Activated CD4-positive, alpha-beta T cell treated with anti-CD3 and anti-CD28 coated beads, Interleukin-10, Interleukin-2, amounts not matched to agents 100 ng/mL and 50 ng/mL, durations not matched to agents 16 hours and 8 hours (primary cell): ENCODE data around the gene TFF2.
A peak's percentile ranks its signal among the peaks of the same experiment; 100 is the strongest.

ENCODE experiments used
- DNase-seq: peaks from one replicate; pipeline ENCODE4 v3.0.0-alpha.2; 2020

Gene TFF2, protein sequence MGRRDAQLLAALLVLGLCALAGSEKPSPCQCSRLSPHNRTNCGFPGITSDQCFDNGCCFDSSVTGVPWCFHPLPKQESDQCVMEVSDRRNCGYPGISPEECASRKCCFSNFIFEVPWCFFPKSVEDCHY

DNA sequence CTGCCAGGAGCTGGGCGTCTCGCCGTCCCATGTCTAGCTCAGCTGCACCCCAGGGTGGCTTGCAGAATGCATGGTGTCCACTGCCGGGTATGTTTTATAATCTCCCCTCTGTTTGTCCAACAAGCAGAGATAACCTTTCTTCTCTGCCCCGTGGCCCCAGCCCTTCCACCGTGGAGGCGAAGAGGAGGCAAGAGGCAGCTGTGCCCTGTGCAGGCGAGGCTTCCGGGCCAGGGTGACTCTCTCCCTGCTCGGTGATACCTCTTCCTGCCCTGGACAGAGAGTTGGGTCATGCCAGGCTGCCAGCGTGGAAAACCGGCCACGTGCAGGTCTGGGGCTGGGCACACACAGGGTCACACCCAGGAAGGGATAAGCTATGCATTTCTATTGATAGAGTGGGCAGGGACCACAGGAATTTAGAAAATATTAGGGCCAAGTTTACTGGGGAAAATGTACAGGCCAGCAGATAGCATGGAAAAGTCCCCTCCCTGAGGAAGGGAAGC lies at the start of gene TFF2:
TFF2 (minus strand) TSS at position 68 of the 500 bp plus-strand sequence; CDS start at position 31, 37 bp downstream.
- DNase-seq = no peak

DNA sequence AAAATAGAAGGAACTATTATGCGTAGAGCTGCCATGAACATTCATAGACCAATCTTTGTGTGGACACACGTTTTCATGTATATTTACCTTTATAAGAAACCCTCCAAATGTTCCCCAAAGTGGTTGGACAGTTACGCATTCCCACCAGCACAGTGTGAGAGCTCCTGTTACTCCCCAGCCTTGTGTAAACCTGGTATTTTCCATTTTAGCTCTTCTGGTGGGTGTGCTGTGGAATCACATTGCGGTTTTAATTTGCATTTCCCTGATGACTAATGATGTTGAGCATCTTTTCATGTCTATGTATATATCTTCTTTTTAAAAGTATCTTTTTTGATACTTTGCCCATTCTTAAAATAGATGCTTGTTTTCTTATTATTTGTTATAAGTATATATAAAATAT lies 49.7 kb upstream of the TFF2 start:
- DNase-seq = peak; percentile 56

DNA sequence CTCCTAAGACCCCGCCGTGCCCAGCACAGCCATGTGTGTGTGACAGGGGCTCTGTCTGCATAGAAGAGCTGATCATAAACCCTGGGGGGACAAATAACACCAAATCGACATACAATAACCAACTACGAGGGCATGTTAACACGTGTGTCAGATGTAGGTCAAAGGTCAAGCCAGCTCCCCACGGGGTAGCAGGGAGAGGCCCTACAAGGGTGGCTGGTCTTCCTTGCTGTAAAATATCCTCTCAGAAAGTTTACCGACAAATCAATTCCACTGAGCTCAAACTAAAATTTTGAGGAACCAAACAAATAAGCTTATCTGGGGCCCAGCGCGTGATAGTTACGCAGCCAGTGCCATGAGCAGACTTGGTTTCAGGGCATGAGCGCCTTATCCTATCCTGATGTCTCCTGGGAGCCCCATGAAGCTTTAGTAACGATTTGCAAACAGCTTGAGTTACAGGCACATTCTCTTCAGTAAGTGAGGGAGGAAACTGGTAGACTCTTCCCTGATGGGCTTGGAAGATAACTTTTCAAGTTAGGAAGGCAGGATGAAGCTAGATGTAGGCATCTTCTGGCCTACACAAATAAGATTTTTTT lies 47.7 kb upstream of the TFF2 start:
- DNase-seq = no peak

DNA sequence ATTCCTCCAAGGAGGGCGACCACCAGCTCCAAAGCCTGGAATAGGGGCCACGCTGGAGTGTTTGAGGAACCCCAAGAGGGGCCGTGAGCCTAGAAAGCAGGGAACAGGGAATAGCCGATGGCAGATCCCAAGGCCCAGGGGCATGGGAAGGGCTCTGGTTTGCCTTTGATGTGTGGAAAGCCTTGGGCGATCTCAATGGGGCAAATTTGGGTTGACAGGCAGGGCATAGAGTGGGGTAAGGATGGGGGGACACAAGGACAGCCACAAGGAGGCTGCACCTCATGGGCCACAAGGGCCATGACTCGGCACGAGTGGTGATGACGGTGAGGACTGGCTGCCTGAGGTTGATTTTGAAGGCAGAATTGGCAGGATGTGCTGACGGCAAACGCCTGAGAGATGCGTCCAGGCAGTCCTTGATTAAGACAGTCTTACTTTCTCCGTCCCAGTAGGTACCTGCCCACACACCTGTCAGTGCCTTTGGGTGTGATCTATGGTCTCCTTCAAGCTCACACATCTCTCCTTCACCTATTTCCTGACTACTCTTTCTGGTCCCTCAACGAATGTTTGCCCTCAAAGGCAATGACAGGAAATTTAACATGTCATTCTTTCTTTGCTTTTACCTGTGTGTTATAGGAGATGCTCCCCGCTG lies 47.1 kb upstream of the TFF2 start:
- DNase-seq = no peak

DNA sequence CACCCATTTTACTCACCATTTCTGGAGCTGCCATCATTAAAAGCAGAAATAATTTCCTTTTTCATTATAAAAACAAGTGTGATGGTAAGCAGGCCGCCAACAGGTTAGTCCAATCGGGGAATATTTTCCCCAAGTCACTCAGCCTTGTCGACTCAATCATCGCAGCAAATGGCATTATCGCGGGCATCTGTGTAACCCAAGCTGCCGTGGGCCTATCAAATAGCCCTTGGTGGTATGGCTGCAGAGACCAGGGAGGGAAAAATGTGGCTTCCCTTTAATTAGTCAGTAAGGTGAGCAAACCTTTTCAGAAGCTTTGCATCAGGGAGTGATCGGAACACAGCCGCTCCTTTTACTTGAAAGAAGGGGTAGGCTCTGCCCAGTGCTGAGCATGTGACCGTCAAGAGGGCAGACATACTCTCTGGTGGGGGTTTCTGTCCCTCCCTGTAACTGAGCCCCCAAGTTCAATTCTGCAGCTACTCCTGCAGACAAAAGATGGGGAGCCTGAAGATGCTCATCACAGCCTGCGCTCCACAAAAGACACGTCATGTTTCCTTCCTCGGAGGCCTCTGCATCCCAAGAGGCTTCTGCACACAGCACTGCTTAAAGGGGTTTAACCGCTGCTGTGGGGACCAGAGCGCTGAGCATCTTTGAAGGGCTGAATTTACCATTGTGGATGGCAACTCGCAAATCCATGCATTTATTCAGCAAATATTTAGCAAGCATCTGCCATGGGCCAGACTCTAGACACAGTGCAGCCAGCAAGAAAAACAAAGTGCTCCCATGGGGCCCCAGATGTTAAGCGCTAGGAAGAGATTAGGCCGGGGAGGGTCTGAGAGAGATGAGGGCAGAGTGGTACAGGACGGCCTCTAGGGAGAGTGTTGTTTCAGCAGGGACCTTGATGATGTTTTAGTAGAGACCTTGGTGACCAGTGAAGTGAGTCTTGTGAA lies 46.3 kb upstream of the TFF2 start:
- DNase-seq = no peak

DNA sequence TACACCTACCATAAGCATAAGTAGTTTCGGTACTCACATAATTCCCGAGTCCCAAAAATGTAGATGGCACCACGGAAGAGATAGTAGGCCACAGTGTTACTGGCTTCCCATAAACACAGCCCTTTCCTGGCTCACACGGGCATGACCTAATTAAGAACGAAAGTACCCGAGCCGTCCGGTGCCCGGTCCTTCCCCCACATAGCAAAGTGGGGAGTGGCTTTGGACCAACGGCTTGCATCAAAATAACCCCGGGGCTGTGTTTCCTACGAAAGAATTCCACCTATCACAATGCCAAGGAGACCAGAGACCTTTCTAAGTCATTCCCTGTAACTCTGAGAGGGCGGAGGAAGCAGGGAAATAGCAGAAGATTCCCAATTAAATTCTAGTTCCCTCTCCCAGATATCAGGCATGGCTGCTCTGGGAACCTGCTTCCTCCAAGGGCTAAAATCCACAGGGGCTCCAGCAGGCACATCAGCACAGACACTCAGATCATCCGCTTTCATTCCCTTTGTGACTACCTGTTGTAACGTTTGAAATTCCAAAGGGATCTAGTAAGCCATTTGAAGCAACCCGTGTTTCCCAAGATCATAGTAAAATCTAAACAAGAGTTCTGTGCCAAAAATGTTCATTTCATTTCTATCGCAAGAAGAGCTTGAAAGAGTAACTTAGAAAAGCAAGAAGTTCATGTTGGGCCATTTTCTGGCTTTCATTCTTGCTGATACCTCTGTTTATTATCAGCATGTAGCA lies 45.3 kb upstream of the TFF2 start, which contains the start of gene TMPRSS3:
TMPRSS3 (minus strand) TSS at position 148 of the 747 bp plus-strand sequence. CDS start 635 bp downstream, outside the sequence.
- no peak for DNase-seq

DNA sequence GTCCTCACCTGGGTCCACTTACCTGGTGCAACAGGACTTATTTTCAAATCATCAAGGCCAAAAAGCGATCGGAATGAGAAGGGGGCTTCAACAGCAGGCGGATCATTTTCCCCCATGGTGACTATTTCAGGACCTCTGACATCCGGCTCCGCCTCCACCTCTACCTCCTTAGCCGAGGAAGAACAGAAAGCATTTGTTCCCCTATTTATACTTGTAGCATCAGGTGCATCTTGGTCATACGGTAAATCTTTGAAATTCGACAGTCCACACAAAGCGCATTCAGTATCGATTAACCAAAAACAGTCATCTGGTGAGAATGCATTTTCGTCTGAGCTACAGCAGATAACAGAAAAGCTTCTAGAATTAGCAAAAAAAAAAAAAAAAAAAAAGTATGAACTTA lies 44.5 kb upstream of the TFF2 start:
- no peak for DNase-seq

DNA sequence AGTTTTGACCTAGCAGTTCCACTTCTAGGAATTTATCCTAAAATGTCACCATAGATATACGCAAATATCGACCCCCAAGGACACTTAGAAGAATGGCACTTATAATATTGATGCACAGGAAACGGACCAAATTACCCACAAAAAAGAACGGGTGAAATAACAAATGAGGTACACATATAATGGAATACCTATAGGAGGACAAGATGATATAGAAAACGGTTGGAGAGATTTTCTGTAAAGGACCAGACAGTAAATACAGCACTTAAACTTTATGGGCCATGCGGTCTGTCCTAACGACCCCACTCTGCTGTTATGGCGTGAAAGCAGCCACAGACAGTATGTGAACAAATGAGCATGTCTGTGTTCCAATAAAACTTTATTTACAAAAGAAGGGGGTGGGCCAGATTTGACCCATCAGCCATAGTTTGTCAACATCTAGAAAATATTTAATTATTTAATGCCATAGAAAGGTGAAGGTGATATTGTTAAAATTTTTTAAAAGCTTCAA lies 42.7 kb upstream of the TFF2 start:
- no peak for DNase-seq

DNA sequence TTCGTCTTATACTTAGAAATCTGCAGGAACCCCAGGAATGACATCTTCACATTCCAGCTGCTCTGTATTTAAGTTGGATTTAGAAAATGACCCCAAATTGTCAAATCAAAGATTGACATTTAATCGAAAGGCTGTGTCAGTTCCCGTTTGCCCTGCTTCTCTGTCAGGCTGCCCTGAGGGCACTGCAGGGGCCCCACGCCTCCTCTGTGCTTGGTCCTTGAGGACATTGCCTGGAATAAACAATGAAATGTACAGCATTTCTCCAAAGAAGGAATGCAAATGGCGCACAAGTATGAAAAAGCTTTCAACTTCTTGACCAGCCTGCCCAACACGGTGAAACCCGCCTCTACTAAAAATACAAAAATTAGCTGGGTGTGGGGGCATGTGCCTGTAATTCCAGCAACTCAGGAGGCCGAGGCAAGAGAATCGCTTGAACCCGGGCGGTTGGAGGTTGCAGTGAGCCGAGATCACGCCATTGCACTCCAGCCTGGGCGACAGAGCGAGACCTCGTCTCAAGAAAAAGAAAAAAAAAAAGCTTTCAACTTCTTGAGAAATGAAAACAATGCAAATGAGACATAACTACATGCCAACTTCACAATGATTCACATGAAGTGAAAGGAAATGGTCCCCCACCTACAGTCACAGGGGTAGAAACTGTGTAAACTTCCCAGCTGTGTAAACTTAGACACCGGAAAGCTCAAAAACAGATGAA lies 42.1 kb upstream of the TFF2 start:
- peak; percentile 55 for DNase-seq

DNA sequence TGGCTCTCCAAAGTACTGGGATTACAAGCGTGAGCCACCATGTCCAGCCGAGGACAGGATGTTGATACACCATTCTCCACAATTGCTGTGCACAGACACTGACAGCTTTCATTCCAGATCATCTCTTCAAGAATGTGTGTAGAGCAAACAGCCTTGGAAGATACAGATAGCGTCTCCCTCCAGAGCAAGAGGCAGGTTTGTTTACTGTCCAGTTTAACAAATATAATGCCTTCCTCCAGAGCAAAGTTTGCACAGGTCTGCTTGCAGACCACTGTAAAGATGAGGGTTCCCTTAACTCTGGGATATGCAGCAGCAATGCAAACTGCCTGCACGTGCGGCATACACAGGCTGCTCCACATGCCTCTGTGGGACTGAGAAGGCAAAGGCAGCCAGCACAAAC lies 40.5 kb upstream of the TFF2 start:
- no peak for DNase-seq

DNA sequence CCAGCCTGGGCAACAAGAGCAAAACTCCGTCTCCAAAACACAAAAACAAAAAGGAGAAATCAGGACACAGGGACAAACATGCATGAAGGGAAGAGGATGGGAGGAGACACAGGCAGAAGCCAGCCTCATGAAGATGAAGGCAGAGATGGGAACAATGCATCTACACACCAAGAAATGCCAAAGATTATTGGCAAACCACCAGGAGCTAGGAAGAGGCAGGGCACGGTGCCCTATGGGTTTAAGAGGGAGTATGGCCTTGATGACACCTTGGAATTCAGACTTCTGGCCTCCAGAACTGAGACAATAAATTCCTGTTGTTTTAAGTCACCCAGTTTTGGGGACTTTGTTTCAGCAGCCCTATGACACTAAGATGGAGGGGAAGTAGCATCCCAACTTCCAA lies 39.9 kb upstream of the TFF2 start:
- DNase-seq = no peak

DNA sequence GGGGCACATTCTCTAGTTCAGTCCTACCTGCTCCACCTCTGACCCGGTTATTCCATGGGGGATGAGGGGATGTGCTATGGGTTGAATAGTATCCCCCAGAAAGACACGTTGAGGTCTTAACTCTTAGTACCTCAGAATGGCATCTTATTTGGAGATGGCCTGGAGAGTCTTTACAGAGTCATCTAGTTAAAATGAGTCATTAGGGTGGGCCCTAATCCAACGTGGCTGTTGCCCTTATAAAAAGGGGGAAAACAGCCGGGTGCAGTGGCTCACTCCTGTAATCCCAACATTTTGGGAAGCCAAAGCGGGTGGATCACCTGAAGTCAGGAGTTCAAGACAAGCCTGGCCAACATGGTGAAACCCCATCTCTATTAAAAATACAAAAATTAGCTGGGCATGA lies 39.4 kb upstream of the TFF2 start:
- DNase-seq = no peak

DNA sequence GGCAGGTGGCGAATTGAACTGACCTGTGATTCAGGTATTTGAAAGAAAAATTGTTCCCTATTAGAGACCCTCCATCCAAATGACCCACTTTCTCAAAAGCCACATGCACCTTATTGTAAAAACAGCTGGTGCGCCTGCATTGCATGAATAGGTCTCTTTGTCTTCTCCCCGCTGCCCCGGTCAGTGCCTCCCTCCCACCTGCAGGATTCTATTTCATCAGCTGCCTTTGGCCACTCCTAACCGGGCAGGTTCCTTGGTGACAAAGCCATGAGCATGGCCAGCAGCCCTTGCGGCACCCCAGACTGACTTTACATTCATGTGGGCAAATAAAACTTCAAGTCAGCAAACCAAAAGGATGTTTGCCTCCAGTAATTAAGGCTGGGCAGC lies 38.6 kb upstream of the TFF2 start:
- no peak for DNase-seq

DNA sequence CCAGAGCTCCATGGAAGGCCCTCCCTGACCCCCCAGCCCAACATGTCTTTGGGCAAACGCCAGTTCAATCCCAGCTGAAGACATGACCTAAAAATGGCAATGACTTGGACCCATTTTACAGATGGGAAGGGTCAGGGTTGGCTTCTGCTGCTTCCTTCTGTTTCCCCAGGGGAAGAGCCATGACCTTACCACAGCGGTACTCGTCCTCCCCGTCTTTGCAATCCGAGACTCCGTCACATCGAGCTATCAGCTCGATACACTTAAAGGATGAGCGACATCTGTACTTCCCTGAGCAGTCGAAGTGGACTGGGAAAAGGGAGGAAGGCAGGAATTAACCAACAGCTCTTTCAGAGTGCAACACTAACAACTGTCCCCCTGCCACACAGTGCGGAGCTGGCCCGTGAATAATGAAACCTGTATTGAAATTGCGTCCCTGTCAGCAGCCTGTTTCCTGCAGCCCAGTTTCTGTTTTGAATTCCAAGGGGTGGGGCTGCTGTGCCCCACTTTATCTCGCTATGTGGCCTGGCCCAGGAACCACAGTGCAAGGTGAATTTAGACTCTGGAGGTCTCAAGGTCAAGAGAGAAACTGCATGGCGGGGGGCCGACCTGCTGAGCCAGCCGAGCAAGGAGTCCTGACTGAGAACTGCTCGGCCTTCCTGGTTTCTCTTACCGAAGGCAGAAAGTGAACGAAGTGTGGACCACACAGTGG lies 38.1 kb upstream of the TFF2 start:
- DNase-seq = peak; percentile 34

DNA sequence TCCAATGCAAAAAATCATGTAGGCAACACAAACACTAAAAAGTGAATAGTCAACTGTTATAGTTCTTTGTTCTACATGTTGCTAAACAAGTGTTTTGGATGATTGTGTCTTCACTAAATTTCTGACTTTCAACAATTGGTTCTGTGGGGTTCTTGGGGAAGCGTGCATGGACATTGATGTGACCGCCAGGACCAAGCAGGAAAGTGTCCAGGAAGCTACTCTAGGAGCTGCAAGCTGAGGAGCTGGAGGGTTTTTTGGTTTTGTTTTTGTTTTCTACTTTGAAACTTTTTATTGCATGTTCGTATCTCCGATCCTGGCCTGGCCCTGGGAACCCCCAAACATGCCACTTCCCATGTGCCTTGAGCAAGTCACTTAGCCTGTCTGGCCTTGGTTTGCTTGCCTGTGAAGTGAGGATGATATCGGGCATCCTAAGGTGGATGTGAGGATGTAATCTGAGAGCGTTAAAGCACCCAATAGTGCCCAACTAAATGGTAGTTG lies 37.1 kb upstream of the TFF2 start:
- no peak for DNase-seq

DNA sequence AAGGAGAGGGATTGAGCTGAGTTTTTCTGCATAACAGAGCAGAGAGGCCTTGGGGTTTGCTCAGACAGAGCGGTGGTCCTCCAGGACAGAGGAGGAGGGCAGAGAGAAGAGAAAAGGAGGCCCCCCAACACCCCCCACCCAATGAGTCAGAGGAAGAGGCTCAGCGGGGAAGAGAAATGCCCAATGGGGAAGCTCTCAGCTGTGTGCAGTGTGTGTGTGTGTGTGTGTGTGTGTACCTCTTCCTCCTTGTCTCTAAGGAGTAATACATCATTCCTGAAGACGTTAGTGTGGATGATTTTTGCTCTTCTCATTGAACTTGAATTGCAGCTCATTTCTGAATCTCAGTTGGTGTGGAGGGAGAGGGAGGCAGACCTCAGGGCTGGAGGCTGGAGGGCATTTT lies 36.4 kb upstream of the TFF2 start:
- DNase-seq = no peak

DNA sequence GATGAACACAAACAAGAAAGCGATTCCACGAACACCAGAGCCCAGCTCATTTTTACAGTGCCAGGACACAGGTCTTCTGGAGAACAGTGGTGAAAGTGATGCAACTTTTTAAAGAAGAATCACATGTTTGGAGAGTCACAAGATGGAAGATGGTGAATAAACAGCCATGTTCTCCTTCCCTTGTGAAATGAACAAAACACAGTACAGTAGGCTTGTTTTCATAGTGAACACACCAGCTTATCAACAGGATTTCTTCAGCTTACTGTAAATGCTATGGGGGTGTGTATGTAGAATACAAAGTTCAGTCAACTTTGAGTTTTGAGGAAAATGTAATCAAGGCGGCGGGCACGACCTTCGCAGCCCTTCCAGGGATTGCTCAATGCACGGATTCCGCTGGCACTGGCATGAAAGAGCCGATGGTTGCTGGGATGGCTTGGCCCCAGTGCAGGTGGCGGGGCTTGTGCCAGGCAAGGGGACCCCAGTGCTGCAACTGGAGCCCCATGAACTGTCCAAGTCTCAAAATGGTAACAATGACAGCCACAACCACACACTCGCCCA lies 35.3 kb upstream of the TFF2 start:
- no peak for DNase-seq

DNA sequence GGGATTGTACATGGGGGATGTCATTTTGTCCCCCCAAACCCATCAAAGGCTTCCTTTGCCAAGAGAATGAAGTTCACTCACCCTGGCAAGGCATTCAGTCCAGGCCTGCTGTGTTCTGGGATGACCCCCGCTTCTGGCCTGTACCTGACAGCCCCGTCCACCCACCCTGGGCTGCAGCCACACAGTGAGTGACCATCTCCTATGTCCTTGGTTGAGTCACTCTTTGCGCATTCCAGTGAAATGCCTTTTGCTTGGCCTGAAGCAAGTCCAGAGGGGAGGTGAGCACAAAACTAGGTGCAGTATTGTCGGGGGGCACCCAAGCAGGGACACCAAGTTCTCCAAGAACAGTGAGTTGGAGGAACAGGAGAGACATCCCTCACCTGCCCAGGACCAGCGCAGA lies 34.8 kb upstream of the TFF2 start:
- no peak for DNase-seq

DNA sequence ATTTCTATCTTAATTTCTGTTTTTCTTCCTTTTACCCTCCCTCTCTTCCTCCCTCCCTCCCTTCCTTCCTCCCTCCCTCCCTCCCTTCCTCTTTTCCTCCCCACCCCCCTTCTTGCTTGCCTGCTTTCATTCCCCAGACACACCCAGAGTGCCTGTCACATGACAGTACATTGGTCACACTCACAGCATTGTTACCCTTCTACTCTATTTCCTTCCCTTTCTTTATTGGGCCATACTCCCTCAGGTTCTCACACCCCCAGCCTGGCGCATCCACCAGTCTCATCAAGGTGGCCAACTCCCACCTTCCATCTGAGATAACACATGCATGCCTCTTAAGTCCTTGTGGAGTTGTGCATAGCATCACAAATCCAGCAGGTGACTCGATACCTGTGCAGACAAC lies 34.2 kb upstream of the TFF2 start:
- DNase-seq = no peak

DNA sequence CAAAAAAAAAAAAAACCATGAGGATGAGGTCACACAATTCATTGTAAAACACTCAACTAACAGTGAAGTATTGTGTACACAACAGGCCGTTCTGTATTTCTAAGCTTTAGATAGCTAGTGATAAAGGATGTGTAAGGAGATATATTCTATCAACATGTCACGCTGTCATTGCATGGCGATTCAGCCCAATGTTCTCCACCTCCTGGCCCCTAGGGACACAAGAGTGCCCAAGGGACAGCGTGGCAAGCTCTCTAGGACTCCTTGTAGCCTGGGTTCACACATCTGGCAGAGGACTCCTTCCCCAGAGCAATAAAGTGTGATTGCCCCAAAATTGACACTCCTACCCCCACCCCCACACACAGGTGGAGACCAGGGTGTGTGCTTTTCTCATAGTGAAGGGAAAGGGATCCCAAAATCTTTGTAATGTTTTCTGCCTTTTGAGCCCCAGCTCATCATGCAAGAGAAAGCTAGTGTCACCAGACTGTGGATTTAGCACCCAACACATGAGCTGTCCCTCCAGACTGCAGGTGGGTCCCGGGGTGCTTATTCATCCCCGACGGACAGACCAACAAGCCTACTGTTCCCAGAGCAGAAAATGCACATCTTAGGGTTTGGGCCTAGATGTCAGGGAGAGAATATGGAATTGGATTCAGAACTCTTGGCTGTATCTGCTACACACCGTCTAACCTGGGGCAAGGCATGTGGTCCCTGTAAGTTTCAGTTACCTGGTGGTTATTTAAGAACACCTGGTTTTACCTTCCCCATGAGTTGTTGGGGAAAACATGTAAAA lies 33.6 kb upstream of the TFF2 start:
- no peak for DNase-seq
